PC-9 (cell line): ENCODE measurements around the gene KANK2. TPM values are rescaled to one million over a fixed set of nuclear protein-coding genes. Genes with fewer than 3 reads are reported as not detected.

Experiments
- BruUV-seq: library from RNA; stranded (reverse); fragments of 400-500 nt; replicated peaks from 2 replicates; lab custom pipeline; 2021; lab: Mats Ljungman, UMichigan
- CTCF ChIA-PET: fragments of 300-600 bp; sonication (Branson Sonifier 250); formaldehyde crosslinking; loops from one replicate; lab custom pipeline; 2022; ENCODE audit warnings: antibody characterized with exemption; lab: Charles Lee
- POLR2A ChIA-PET: fragments of 300-600 bp; sonication (Branson Sonifier 250); formaldehyde crosslinking; loops from one replicate; lab custom pipeline; 2022; ENCODE audit warnings: antibody characterized with exemption; ENCODE audit not compliant: unreplicated experiment; lab: Charles Lee
- DNase-seq, 2 experiments: peaks; one replicate each; pipeline versions ENCODE4 v3.0.0 to v3.0.0-alpha.2; 2015 to 2022; ENCODE audit warnings: mixed read lengths in 1 of 2
- H2AFZ ChIP-seq: fragments of 200-600 bp; sonication (generic); 2 replicates; pipeline ENCODE4 v1.8.1; 2017; ENCODE audit warnings: antibody characterized with exemption
- H3F3A ChIP-seq: fragments of 200-600 bp; sonication (generic); 2 replicates; pipeline ENCODE4 v1.8.1; 2017; ENCODE audit warnings: antibody characterized with exemption, mild to moderate bottlenecking, low read depth; ENCODE audit not compliant: insufficient read depth
- H3K27ac ChIP-seq: fragments of 200-600 bp; sonication (generic); 2 replicates; pipeline ENCODE4 v1.6.1; 2016; ENCODE audit warnings: mixed run types
- H3K27me3 ChIP-seq: fragments of 200-600 bp; sonication (generic); 2 replicates; pipeline ENCODE4 v1.6.1; 2016; ENCODE audit warnings: low read depth, mixed run types; ENCODE audit not compliant: insufficient read depth
- H3K36me3 ChIP-seq: fragments of 200-600 bp; sonication (generic); 2 replicates; pipeline ENCODE4 v1.6.1; 2016; ENCODE audit warnings: low read depth, mixed run types
- H3K4me1 ChIP-seq: fragments of 200-600 bp; sonication (generic); replicated peaks from 2 replicates; pipeline ENCODE4 v1.6.1; 2016; ENCODE audit warnings: mixed run types; ENCODE audit not compliant: insufficient read depth
- H3K4me2 ChIP-seq: fragments of 200-600 bp; sonication (generic); 2 replicates; pipeline ENCODE4 v1.6.1; 2017; ENCODE audit warnings: mixed run types
- H3K4me3 ChIP-seq: fragments of 200-600 bp; sonication (generic); 2 replicates; pipeline ENCODE4 v1.6.1; 2016; ENCODE audit warnings: mixed run types
- H3K79me2 ChIP-seq: fragments of 200-600 bp; sonication (generic); 2 replicates; pipeline ENCODE4 v1.6.1; 2017; ENCODE audit warnings: low read depth, mixed run types
- H3K9me2 ChIP-seq: fragments of 200-600 bp; sonication (generic); 2 replicates; pipeline ENCODE4 v1.8.1; 2017; ENCODE audit warnings: mild to moderate bottlenecking; ENCODE audit not compliant: insufficient read depth
- H3K9me3 ChIP-seq: fragments of 200-600 bp; sonication (generic); 2 replicates; pipeline ENCODE4 v1.8.1; 2016; ENCODE audit warnings: low read depth; ENCODE audit not compliant: insufficient read depth
- H4K20me1 ChIP-seq: fragments of 200-600 bp; sonication (generic); 2 replicates; pipeline ENCODE4 v1.8.1; 2017; ENCODE audit not compliant: insufficient read depth
- CTCF ChIP-seq: fragments of 200-600 bp; sonication (generic); conservative IDR thresholded peaks from 2 replicates; pipeline ENCODE4 v1.6.1; 2017; ENCODE audit warnings: mixed run types, antibody characterized with exemption, mild to moderate bottlenecking, moderate library complexity
- EZH2 ChIP-seq: fragments of 200-600 bp; sonication (generic); IDR thresholded peaks from 2 replicates; pipeline ENCODE4 v1.8.0; 2017; ENCODE audit warnings: antibody characterized with exemption, low read depth
- intact Hi-C: fragments of 100-400 bp; cut with micrococcal nuclease; formaldehyde crosslinking; loops from one replicate; pipeline ENCODE4 v1.10.0; 2022; ENCODE audit not compliant: unreplicated experiment
- total RNA-seq: library from RNA; stranded (reverse); gene quantifications from 2 replicates; pipeline ENCODE4 v1.2.3, GENCODE V29; 2021

KANK2 gene
- total RNA-seq, 1 experiment from 2014 or later = 32.9 TPM

GRCh38 chr19:11115042-11115441 is 82.3 kb downstream of the KANK2 start:
- peaks cover 82% of the 10 kb centered on the region for H3K36me3 ChIP-seq
- no TSS peak for BruUV-seq
- CTCF ChIA-PET = no interaction called here

More at GRCh38 chr19:11115042-11115441, 82.3 kb downstream of the KANK2 start:
- intact Hi-C loops = no loop called here
- POLR2A ChIA-PET = no interaction called here
- Histone ChIP-seq H3K4me1 (no peaks in the 10 kb centered on the region), H3K4me2 (no peak overlapping the region), H3K9me2 (no peaks in the 10 kb centered on the region), H4K20me1 (peaks cover 84% of the 10 kb centered on the region), H3K27me3 (no peaks in the 10 kb centered on the region), H3K4me3 (no peak overlapping the region), H2AFZ (no peak overlapping the region), H3K27ac (no peak overlapping the region), H3F3A (peaks cover 89% of the 10 kb centered on the region), H3K79me2 (peaks cover 42% of the 10 kb centered on the region; the same call in 1 of the 2 replicates), H3K9me3 (no peaks in the 10 kb centered on the region)
- no peak for DNase-seq
- TF ChIP-seq EZH2 (no peak), CTCF (no peak)

Other genes starting within 250 kb of the KANK2 start
- 128 and 136 TPM in 2 replicates for gene SMARCA4, start 236.5 kb downstream of the KANK2 start, total RNA-seq
- gene LDLR, start 108.1 kb downstream of the KANK2 start, total RNA-seq = 160 and 182 TPM in 2 replicates
- gene SPC24, start 41.8 kb downstream of the KANK2 start, total RNA-seq = 50.9 and 59.2 TPM in 2 replicates
- gene ANGPTL8, start 42.1 kb upstream of the KANK2 start, total RNA-seq = not detected in 2 replicates
- 32.5 and 68.9 TPM in 2 replicates for gene DOCK6, start 65.0 kb upstream of the KANK2 start, total RNA-seq
- not detected in 2 replicates for gene TSPAN16, start 98.6 kb upstream of the KANK2 start, total RNA-seq
- 35.0 and 36.5 TPM in 2 replicates for gene RAB3D, start 142.1 kb upstream of the KANK2 start, total RNA-seq
- 80.3 and 90.6 TPM in 2 replicates for gene TMEM205, start 148.7 kb upstream of the KANK2 start, total RNA-seq
- 9.4 and 13.7 TPM in 2 replicates for gene CCDC159, start 149.0 kb upstream of the KANK2 start, total RNA-seq
- 25.2 and 30.4 TPM in 2 replicates for gene PLPPR2, start 157.9 kb upstream of the KANK2 start, total RNA-seq
- gene SWSAP1, start 177.1 kb upstream of the KANK2 start, total RNA-seq = 4.6 and 4.8 TPM in 2 replicates
- 7.3 and 10.0 TPM in 2 replicates for gene EPOR, start 186.8 kb upstream of the KANK2 start, total RNA-seq
- gene RGL3, start 221.8 kb upstream of the KANK2 start, total RNA-seq = 100 and 125 TPM in 2 replicates
- 0.15 and 0.39 TPM in 2 replicates for gene ODAD3, start 237.6 kb upstream of the KANK2 start, total RNA-seq
- 410 and 412 TPM in 2 replicates for gene PRKCSH, start 238.1 kb upstream of the KANK2 start, total RNA-seq